ENCODE results near the gene WDR45B.

- TF ChIP-seq PATZ1 (CRISPR knock-in tag; IDR thresholded peaks at IDR 0.05; ENCODE audit: borderline replicate concordance): no peak
- no peak for TF ChIP-seq GLIS3 (CRISPR knock-in tag; IDR thresholded peaks at IDR 0.05)
- TF ChIP-seq ARNTL (CRISPR knock-in tag; IDR thresholded peaks at IDR 0.05; ENCODE audit: borderline replicate concordance, low read depth): no peak
- no peak for TF ChIP-seq ZFP3 (CRISPR knock-in tag; IDR thresholded peaks at IDR 0.05)
- no peak for TF ChIP-seq PPARA (CRISPR knock-in tag; IDR thresholded peaks at IDR 0.05; ENCODE audit: borderline replicate concordance)
- no peak for TF ChIP-seq CSDC2 (CRISPR knock-in tag; IDR thresholded peaks at IDR 0.05)
- TF ChIP-seq OSR1 (CRISPR knock-in tag; IDR thresholded peaks at IDR 0.05): no peak
- no peak for TF ChIP-seq SNAI2 (CRISPR knock-in tag; IDR thresholded peaks at IDR 0.05)
- TF ChIP-seq POU6F1 (CRISPR knock-in tag; IDR thresholded peaks at IDR 0.05; ENCODE audit: borderline replicate concordance, low read depth): no peak
- no peak for TF ChIP-seq CREB5 (CRISPR knock-in tag; IDR thresholded peaks at IDR 0.05; ENCODE audit: low read depth)
- no peak for TF ChIP-seq ISL1 (CRISPR knock-in tag; IDR thresholded peaks at IDR 0.05)
These were observed 13.8 kb upstream of the WDR45B start for GRCh38 chr17:82661717-82662683.
